Heart left ventricle (tissue), 16 donors: Measurements from ENCODE around the gene FILIP1. TPM values are rescaled to one million over a fixed set of nuclear protein-coding genes. Genes with fewer than 3 reads are reported as not detected.

Source experiments
- ATAC-seq, 4 donors: fragments of 200-7000 bp; cut with Tn5 transposase; one replicate each; pipeline ENCODE4 v1.9.1; 2020 to 2022; ENCODE audit warnings: moderate library complexity in 4 of 4, mild to moderate bottlenecking in 3 of 4, moderate number of reproducible peaks in 1 of 4
- DNase-seq, 5 donors: peaks; one replicate each; pipeline ENCODE4 v3.0.0-alpha.2; 2020
- H3K27ac ChIP-seq, 12 donors: fragments of 200-600 bp; sonication (generic) in 4 of 12; one replicate each; pipeline versions ENCODE4 v1.5.0 to v1.8.0; 2016 to 2022; ENCODE audit warnings: mild to moderate bottlenecking in 2 of 12
- H3K27me3 ChIP-seq, 9 donors: fragments of 200-600 bp; sonication (generic) in 2 of 9; one replicate each; pipeline versions ENCODE4 v1.5.1 to v1.8.0; 2016 to 2022; ENCODE audit warnings: mild to moderate bottlenecking in 3 of 9
- H3K36me3 ChIP-seq, 9 donors: fragments of 200-600 bp; sonication (generic) in 2 of 9; one replicate each; pipeline versions ENCODE4 v1.5.0 to v1.8.0; 2018 to 2022; ENCODE audit warnings: mild to moderate bottlenecking in 2 of 9
- H3K4me1 ChIP-seq, 12 donors: fragments of 200-600 bp; sonication (generic) in 4 of 12; one replicate each; pipeline versions ENCODE4 v1.5.0 to v1.8.0; 2016 to 2022; ENCODE audit warnings: mild to moderate bottlenecking in 3 of 12
- H3K4me3 ChIP-seq, 12 donors: fragments of 200-600 bp; sonication (generic) in 4 of 12; one replicate each; pipeline versions ENCODE4 v1.5.0 to v1.8.0; 2017 to 2022; ENCODE audit warnings: mild to moderate bottlenecking in 9 of 12, moderate library complexity in 4 of 12
- H3K9me3 ChIP-seq, 12 donors: fragments of 200-600 bp; sonication (generic) in 4 of 12; one replicate each; pipeline versions ENCODE4 v1.5.0 to v1.8.0; 2016 to 2022; ENCODE audit warnings: mild to moderate bottlenecking in 1 of 12
- POLR2A ChIP-seq, 2 donors: fragments of 450-650 bp; IDR thresholded peaks; one replicate each; pipeline ENCODE4 v1.6.1; 2017; ENCODE audit warnings: antibody characterized with exemption in 2 of 2, mild to moderate bottlenecking in 2 of 2, moderate library complexity in 2 of 2
- WGBS, 4 donors: extraction: QIAGEN DNeasy Blood & Tissue Kit in 2 of 4; methylation state at CpG; one replicate each; pipeline versions ENCODE4 v1.1.5 to v1.1.7; 2013 to 2018; 5-methylcytosine and 5-hydroxymethylcytosine counted together
- intact Hi-C, 10 donors: fragments of 100-400 bp; cut with DNase I; formaldehyde crosslinking; loops; one replicate each; pipeline versions ENCODE4 v1.11.1 to v1.14.2; 2022
- polyA plus RNA-seq, 2 donors: library from polyadenylated mRNA; stranded (reverse); fragments of 200-250 nt; gene quantifications; one replicate each; pipeline ENCODE4 v1.2.3, GENCODE V29; 2013
- total RNA-seq, 9 donors: library from RNA; depleted of rRNA in 2 of 9; stranded (reverse); fragments of >200 nt in 2 of 9; fragmentation: NEBNext Ultra II Directional in 3 of 9; extraction: Animal tissue kit (Norgen Biotek cat#: 25700) in 3 of 9; gene quantifications; one replicate each; pipeline versions ENCODE4 v1.1.0 to v1.2.4, GENCODE V29; 2016 to 2023
- TF ChIP-seq, protein P1 (sequence below), 12 donors: fragments of 200-600 bp; sonication (generic) in 4 of 12; IDR thresholded peaks; one replicate each; pipeline versions ENCODE4 v1.5.0 to v1.8.0; 2018 to 2022; ENCODE audit warnings: antibody characterized with exemption in 12 of 12, mild to moderate bottlenecking in 5 of 12
- donor health status: ischemic (EF 13 %, LVEDD 7.1; RV severe dilation, severe dysfunction).
- donor health status: healthy with polysubstance abuse.
- donor health status: DM: no; HTN: yes; CAD: no.
- donor health status: DM: no; HTN: no; CAD: no.
- donor health status: ischemic (EF 25% LVEDD 6.9; RV normal size, moderate dysfunction).
- donor health status: ischemic (EF 25% LVEDD 5.7; RV mildly dilated, moderate dysfunction).
- donor health status: healthy.
- donor health status: DM: yes; HTN: yes; CAD: no.
- donor health status: ischemic (EF 35%, LVEDD 5.7; RV mildly dilated, moderate dysfunction).
- donor health status: nonischemic (EF 11% LVEDD 7.7; RV severe dilation, severe dysfunction).
- donor health status: DM: yes; HTN: yes; CAD: no.
- donor health status: PGD.
- donor health status: ischemic (EF 29% LVEDD 5.4; RV normal size, mild dysfunction).
- donor health status: nonischemic (EF 23%, LVEDD 6.1; RV moderate dilation, normal function).

FILIP1 gene
- total and polyA plus RNA-seq, 11 donors, result 49.2 to 230 (median 158) TPM

DNA sequence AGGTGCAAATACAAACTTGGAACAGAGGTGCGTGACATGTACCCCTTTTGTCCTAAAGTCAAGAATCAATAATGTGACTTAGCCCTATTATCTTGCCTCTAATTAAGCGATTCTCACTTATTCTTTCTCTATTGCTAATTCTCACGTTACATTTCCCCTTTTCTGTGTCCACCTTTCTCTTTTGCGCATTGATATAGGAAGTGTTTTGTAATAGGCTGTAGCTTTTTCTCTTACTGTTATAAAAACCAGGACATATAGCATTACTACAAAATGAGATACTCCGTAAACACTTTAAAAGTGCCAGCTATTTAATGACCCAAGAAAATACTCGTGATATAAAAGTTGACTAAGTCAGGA lies 208.3 kb downstream of the FILIP1 start:
- intact Hi-C loops, result loop anchor here in 1 of 10 donors (10.0 kb wide), 1 partner anchor 320 kb away; the partner anchor contains the start of gene SENP6
- Histone ChIP-seq H3K4me3 (peak overlapping the region; percentile 59 to 92 (median 84)), H3K9me3 (no peaks in the 10 kb centered on the region), H3K27ac (peak overlapping the region in 11 of 12 donors; percentile 57 to 95 (median 89)), H3K27me3 (no peaks in the 10 kb centered on the region), H3K4me1 (peaks cover 7 to 55% (median 35%) of the 10 kb centered on the region in 12 donors), H3K36me3 (peaks cover 0 to 6% (median 0%) of the 10 kb centered on the region in 9 donors)
- TF ChIP-seq, protein P1, sequence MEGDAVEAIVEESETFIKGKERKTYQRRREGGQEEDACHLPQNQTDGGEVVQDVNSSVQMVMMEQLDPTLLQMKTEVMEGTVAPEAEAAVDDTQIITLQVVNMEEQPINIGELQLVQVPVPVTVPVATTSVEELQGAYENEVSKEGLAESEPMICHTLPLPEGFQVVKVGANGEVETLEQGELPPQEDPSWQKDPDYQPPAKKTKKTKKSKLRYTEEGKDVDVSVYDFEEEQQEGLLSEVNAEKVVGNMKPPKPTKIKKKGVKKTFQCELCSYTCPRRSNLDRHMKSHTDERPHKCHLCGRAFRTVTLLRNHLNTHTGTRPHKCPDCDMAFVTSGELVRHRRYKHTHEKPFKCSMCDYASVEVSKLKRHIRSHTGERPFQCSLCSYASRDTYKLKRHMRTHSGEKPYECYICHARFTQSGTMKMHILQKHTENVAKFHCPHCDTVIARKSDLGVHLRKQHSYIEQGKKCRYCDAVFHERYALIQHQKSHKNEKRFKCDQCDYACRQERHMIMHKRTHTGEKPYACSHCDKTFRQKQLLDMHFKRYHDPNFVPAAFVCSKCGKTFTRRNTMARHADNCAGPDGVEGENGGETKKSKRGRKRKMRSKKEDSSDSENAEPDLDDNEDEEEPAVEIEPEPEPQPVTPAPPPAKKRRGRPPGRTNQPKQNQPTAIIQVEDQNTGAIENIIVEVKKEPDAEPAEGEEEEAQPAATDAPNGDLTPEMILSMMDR (IDR thresholded peaks at IDR 0.05), result no peak
- no peak for ATAC-seq
- WGBS, 4 donors, result 2 to 5% (median 3%) methylated on average over 6 of the region's 6 CpGs
- DNase-seq, result no peak

DNA sequence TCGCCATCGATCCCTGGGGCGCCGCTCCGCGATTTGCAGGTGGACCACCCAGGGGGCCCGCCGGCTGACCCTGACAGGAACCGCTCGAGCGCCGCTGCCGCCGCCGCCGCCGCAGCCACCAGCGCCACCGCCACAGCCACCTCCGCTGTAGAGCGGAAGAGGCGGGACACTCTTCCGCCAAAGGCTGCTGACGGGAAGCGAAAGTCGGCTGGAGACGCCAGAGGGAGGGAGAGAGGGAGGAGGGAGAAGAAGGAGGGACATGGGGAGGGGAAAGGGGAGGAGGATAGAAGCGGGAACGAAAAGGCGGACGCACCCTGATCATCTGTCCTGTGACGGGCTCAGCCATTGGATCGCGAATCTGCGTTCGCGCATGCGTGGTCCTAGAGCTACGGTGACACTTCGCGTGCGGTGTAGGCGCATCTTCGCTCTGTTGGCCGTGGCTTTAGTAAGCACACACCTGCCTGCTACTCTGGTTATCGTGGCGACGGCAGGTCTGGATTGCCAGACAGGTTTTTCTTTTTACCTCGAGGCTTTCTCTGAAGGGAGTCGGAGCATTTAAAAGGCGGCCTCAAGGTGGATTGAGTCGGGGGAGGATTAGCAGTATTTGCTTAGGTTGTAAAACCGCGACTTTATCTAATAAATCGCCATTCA lies 208.8 kb downstream of the FILIP1 start, which contains the start of gene TMEM30A:
TMEM30A (minus strand) TSS at position 161 of the 651 bp plus-strand sequence; CDS start at position 7, 154 bp downstream.
- no peaks in the 10 kb centered on the region for H3K9me3 ChIP-seq
- WGBS, 4 donors, result 0% methylated on average over 55 of the region's 55 CpGs
- peak within 1 kb of the TSS; percentile 59 to 92 (median 84) for H3K4me3 ChIP-seq
- peaks cover 7 to 60% (median 38%) of the 10 kb centered on the region in 12 donors for H3K4me1 ChIP-seq
- ATAC-seq (peak; percentile 99 to 100 (median 100)), DNase-seq (peak; percentile 97 to 98 (median 98))
- peak within 1 kb of the TSS; percentile 70 to 95 (median 90) for H3K27ac ChIP-seq
- H3K36me3 ChIP-seq, result peaks cover 0 to 4% (median 0%) of the 10 kb centered on the region in 9 donors
- intact Hi-C loops, result loop anchor here in 1 of 10 donors (5.0 to 10.0 kb wide), 2 partner anchors 218 to 320 kb away; partner anchors contain the start of gene SENP6
- TF ChIP-seq, protein P1 (IDR thresholded peaks at IDR 0.05), result peak in 3 of 12 donors; percentile 17 to 38 (median 33)
- TF ChIP-seq POLR2A (IDR thresholded peaks at IDR 0.05), result peak in 1 of 2 donors; percentile 86
- no peaks in the 10 kb centered on the region for H3K27me3 ChIP-seq

DNA sequence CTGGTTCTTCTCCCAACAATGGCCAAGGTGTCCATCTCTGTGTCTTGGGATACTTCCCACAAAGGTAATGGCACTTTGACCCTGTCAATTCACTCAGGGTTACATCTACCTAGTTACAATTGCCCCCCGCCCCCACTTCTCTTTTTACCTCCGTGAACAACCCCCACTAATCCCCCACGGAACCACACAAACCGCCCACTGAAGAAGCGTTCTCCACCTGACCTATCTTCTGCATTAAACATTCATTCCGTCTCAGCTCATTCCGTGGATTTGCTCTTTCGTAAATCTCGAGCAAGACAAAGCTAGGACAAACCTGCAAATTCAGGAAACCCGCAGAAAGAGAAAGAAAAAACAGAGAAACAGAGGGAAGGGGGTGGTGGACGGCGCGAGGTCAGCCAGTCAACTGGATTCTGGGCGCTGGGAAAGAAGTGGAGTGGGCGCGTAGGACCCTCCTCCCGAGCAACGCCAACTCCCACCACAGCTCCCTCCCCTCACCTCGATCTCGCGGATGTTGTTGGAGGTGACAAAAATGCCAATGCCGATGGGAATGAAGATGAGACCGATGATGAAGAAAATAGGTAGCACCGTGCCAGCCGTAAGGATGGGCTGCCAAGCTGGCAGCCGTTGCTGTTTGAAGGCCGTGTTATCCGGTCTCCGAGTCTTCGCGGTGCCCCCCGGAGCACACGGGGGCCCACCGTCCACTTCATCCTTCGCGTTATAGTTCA lies 209.5 kb downstream of the FILIP1 start:
- Histone ChIP-seq H3K27ac (peak overlapping the region; percentile 70 to 95 (median 90)), H3K36me3 (peaks cover 0 to 4% (median 0%) of the 10 kb centered on the region in 9 donors), H3K9me3 (no peaks in the 10 kb centered on the region), H3K4me1 (peaks cover 10 to 67% (median 44%) of the 10 kb centered on the region in 12 donors), H3K4me3 (peak overlapping the region; percentile 59 to 92 (median 84)), H3K27me3 (no peaks in the 10 kb centered on the region)
- TF ChIP-seq POLR2A (IDR thresholded peaks at IDR 0.05), result no peak
- TF ChIP-seq, protein P1 (IDR thresholded peaks at IDR 0.05), result no peak
- ATAC-seq (peak in 3 of 4 donors; percentile 6 to 66 (median 53)), DNase-seq (no peak)
- 0% methylated on average over 30 to 36 of the region's 36 CpGs for WGBS, 4 donors
- intact Hi-C loops, result loop anchor here in 1 of 10 donors (5.0 to 10.0 kb wide), 2 partner anchors 218 to 321 kb away; partner anchors contain the start of gene SENP6

DNA sequence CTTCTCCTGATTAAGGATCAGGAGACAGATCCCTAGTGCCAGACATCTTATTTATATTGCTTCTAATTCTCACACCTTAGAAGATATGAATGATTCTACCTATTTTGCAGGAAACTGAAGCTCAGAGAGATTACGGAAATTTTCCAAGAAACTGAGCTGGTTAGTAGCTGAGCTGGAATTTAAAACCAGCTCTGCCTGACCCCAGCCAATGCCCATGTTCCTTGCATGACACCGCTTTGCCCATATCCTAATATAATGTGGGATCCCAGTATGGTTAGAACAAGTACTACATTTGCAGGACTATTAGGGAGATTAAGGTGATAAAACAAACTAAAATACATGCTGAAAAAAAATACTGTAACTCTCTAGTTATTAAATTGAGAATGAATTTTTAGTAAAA lies 210.9 kb downstream of the FILIP1 start:
- no peaks in the 10 kb centered on the region for H3K9me3 ChIP-seq
- TF ChIP-seq POLR2A (IDR thresholded peaks at IDR 0.05), result no peak
- TF ChIP-seq, protein P1 (IDR thresholded peaks at IDR 0.05), result no peak
- 66 to 68% (median 67%) methylated on average over 2 of the region's 2 CpGs for WGBS, 4 donors
- H3K27me3 ChIP-seq, result no peaks in the 10 kb centered on the region
- DNase-seq (no peak), ATAC-seq (no peak)
- intact Hi-C loops, result loop anchor here in 1 of 10 donors (5.0 to 10.0 kb wide), 2 partner anchors 220 to 322 kb away; partner anchors contain the start of gene SENP6
- H3K27ac ChIP-seq, result no peak overlapping the region
- no peaks in the 10 kb centered on the region for H3K36me3 ChIP-seq
- H3K4me1 ChIP-seq, result peaks cover 10 to 80% (median 57%) of the 10 kb centered on the region in 12 donors
- peak overlapping the region in 9 of 12 donors; percentile 59 to 92 (median 84) for H3K4me3 ChIP-seq
